Measurements from ENCODE around the gene CRCP.
"Not testable (repeated sequence)": the region's sequence is repeated elsewhere in the genome, so short reads cannot be mapped to it uniquely, and the experiment has no call there.

Gene CRCP

DNA sequence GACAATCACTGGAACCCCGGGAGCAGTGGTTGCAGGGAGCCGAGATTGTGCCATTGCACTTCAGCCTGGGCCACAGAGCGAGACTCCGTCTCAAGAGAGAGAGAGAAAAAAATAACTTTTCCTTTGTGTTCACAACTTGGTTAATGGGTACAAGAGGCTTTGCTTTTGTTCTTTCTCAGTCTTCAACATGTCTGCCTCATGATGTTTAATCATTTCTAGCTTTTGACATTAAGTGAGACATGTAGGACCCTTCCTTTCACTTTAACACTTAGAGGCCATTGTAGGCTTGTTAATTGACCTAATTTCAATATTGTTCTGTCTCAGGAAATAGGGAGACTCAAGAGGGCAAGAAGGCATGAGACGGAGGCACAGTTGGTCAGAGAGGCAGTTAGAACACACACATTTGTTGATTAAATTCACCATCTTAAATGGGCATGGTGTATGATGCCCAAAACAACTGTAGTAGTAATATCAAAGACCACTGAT, 9.3 kb upstream of the CRCP start:
- DNase-seq (ENCODE audit: low read depth, low spot score) = no peak

DNA sequence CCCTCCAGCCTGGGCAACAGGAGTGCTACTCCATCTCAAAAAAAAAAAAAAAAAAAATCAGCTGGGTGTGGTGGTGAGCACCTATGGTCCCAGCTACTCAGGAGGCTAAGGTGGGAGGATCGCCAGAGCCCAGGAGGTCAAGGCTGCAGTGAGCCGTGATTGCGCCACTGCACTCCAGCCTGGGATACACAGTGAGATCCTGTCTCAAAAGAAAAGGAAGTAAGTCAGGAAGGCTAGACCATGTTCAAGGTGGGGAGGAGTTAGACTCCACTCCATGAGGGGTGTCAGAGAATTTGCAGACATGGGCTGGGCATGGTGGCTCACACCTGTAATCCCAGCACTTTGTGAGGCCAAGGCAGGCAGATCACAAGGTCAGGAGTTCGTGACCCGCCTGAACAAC, 6.2 kb upstream of the CRCP start:
- DNase-seq (ENCODE audit: low read depth, low spot score) = not testable (repeated sequence)

DNA sequence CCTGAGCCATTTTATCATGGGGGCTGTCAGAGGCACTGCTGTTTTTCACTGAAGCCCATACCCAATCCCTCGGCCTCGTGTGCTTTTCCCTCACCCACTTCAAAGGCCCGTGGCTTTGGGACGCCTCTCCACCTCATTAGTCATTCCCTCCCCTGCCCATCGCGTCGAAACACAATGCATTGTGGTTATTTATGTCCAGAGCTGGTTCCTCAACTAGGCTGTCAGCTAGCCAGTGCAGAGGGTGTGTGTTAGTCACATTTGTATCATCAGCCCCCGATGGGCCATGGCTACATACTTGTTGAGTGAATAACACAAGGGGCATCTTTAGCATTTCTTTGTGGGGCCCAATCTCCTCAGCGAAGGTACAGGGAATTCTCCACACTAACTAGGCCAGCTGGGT, 3.8 kb upstream of the CRCP start:
- DNase-seq (ENCODE audit: low read depth, low spot score) = no peak

DNA sequence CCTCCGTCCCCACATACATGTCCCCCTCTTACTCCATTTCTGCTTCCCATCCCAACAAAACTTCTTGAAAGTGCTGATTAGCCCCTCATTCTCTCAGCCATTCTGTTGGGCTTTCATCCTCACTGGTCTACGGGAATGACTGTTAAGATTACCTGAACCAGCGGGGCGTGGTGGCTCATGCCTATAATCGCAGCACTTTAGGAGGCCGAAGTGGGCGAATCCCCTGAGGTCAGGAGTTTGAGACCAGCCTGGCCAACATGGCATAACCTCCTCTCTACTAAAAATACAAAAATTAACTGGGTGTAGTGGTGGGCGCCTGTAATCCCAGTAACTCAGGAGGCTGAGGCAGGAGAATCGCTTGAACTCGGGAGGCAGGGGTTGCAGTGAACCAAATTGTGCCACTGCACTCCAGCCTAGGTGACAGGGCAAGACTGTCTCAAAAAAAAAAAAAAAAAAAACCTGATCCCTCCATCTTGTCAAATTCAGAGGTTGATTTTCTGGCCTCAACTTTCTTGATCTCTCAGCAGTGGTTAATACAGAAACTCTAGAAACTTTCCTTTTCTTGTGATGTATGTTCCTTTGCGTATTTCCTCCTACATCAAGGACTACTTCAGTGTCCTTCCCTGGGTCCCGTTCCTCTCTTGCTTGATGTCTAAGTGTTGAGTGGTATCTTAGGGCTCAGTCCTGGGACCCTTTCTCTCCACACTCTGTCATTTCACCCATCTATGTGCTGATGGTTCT, 2.2 kb downstream of the CRCP start:
- not testable (repeated sequence) for DNase-seq (ENCODE audit: low read depth, low spot score)

DNA sequence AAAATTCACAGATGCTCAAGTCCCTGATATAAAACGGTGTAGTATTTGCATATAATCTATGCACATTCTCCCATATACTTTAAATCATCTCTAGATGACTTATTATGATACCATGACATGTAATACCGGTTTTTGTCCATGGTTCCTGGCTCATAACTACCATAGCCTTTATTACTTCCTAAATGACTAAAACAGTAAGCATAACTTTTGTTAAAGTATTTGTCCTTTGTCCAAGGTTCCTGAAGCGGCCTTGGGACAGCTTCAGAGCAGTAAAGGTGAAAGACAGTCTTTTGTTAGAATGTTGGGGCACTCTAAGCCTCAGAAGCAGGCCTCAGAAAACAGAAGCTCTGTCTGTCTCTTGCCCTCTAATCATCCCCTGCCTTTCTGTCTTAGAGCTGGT, 4.0 kb downstream of the CRCP start:
- no peak for DNase-seq (ENCODE audit: low read depth, low spot score)

DNA sequence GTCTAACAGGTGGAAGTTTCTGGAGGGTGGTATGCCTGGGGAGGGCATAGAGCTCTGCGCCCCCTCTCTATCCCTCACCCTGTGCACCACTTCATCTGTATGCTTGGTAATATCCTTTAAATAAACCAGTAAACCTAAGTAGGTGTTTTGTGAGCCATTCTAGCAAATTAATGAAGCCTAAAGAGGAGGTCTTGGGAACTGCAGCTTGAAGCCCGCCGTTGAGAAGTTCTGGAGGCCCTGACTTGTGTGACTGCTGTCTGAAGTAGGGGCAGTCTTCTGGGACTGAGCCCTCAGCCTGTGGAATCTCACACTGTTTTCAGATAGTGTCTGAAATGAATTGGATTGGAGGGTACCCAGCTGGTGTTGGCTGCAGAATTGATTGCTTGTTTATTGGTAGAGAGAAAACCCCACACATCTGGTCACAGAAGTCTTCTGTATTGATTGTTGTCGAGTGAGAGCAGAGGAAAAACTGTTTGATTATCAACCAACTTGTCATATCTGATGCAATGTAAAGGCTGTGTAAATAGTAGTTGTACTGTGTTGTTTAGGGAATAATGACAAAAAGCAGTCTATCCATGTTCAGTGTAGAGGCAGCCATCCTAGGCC, 4.7 kb downstream of the CRCP start:
- no peak for DNase-seq (ENCODE audit: low read depth, low spot score)

DNA sequence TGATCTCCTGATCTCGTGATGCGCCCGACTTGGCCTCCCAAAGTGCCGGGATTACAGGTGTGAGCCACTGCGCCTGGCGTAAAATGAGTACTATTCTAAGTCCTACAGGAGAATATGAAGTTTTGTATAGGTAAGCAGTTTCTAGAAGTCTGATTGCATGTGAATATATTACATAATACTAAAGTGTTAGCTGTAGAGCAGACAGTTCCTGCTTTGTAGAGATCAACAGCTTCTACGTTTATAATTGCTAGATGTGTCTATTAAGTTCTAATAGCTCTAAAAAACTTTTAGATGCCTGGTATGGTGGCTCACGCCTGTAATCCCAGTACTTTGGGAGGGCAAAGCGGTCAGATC, 8.5 kb downstream of the CRCP start:
- DNase-seq (ENCODE audit: low read depth, low spot score) = no peak

DNA sequence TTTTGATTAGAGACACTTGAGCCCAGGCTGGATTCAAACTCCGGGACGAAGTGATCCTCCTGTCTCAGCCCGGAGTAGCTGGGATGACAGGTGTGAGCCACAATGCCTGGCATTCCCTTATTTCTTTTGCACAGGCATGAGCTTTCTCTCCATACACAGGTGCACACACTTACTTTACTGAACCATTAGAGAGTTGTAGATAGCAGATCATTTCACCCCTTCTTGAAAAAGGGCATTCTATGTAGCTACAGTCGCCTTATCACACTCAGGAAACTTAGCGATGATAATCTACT, 9.9 kb downstream of the CRCP start:
- not testable (repeated sequence) for DNase-seq (ENCODE audit: low read depth, low spot score)

DNA sequence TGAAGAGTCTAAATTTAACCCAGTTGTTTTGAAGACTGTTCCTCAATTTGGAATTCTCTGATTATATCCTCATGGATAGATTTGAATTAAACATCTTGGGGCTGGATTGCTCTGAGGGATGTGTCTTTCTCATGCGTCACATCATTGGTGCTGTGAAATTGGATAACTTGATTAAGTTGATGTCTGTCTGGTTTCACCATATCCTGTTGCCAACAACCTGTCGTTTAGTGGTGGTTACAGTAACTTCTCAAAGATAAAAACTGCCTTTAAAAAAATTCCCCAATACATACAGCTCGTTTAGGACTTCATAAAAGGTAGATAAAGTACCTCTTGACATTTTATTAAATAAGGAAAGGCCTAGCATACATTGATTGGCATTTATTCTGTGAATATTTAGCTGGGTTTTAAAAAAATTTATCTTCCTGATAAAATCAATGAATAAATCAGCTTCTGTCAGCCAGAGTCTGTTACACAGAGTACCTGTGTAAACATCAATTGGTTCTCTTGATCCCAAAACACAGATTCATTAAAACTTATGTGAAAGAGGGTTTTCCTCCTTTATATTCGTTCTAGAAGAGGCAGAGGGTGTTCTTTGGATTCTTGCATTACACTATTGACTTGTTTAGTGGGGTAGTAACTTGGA, 10.5 kb downstream of the CRCP start:
- no peak for DNase-seq (ENCODE audit: low read depth, low spot score)

DNA sequence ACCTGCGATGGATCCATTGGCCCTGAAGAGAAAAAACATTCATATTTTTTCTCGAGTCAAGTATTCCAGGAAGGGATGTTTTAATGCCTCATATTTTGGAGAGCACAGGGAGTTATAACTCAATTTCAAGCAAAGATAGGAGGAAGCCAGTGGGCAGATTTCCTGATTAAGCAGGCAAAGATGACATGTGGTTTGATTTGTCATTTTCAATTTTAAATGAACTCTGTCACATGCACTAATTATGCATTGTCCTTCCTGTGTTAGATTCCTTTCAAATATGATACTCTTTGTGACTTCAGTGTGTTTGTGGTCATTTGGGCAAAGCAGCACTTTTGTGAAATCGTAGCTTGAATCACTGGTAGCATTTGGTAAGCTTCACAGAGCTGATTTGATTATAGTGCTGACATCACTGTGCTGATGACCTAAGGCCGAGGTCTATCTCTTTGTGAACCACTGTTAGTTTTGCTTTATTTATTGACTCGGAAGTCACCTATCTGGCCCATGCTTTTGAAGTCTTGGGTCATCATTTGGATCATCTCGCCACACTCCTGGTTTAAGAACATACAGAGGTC, 11.2 kb downstream of the CRCP start:
- DNase-seq (ENCODE audit: low read depth, low spot score) = not testable (repeated sequence)

DNA sequence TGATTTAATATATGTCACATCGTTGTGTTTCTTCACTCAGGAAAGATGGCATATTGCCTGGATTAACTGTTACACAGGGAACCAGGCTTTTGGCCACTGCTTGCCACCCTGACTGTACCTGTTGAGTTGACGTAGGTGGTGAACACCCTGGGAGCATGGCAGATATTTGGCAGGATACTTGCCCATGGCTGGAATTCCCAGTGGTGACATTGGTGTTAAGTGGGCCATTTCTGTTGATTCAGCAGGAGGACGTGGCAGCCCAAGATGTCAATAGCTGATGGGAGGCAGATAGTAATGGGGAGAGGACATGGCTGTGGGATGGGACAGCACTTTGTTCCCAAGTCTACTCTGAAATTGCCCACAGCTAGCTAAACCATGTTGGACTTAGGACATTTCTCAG, 12.5 kb downstream of the CRCP start:
- not testable (repeated sequence) for DNase-seq (ENCODE audit: low read depth, low spot score)

DNA sequence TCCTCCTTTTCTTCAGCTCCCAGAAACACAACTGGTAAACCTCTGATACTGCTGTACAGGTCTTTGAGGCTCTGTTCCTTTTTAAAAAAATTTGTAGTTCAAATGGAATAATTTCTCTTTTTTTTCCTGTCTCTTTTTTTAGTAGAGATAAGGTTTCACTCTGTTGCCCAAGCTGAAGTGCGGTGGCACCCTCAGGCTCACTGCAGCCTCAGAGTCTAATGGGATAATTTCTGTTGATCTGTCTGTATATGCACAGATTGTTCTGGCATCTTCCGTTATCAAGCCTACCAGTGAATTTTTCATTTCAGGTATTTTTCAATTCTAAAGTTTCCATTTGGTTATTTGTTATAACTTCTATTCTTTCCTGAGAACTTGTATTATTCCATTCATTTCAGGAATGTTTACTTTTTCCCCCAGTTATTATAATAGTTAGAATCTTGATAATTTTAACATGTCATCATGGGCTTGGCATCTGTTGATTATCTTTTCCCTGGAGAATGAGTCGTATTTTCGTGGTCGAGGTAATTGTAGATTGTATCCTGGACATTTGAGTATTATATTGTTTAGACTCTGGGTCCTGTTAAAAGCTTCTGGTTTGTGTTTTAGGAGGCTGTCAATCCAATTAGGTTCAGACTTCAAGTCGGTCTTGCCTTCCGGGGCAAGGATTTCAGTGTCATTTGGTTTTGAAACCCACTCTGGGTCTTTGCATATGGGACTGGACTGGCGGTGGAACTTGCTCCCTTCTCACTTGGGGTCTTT, 24.5 kb downstream of the CRCP start:
- DNase-seq (ENCODE audit: low read depth, low spot score) = no peak

DNA sequence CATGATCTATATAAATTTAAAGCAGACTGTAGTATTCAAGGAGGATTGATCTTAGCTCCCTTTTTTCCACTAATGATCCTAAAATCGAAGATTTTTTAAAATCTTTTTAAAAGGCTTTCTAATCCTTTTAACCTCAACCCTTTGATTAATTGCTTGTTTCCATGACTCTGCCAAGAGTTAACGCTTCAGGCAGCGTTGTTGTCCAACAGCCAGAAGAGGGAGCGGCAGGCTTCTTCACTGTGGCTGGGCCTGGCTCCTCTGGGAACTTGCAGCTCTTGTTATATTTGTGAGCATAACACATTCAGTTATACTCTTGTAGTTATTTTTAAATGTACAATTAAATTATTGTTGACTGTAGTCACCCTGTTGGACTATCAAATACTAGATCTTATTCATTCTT, 26.3 kb downstream of the CRCP start:
- no peak for DNase-seq (ENCODE audit: low read depth, low spot score)

DNA sequence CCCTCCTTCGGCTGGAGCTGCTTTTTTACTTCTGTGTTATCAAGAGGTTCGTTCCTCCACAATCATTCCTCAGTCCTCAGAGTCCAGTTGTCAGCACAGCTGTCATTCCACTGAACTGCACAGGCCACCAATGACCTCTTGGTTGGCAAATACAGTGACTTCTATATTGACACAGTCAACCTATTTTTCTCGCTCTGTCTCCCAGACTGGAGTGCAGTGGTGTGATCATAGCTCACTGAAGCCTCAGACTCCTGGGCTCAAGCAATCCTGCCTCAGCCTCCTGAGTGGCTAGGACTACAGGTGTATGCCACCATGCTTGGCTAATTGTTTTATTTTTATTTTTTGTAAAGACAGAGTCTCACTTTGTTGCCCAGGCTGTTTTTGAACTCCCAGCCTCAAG, 27.7 kb downstream of the CRCP start:
- no peak for DNase-seq (ENCODE audit: low read depth, low spot score)

DNA sequence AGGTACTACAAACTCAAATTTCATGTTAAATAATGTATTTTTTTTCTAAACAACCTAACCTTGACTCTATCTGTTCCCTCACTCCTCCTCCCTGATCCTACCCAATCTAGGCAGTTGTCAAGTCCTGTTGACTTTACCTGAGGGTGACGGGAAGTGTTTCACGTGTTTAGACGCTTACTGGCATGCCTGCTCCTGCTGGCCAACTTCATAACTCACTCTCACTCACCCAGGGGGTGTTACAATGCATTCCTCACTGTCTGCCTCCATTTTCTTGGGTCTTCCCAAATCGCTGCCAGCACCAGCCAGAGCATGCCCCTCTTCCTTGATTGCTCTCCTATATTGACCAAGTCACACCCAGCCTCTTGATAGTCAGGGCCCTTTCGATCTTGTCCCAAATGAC, 28.3 kb downstream of the CRCP start:
- no peak for DNase-seq (ENCODE audit: low read depth, low spot score)

DNA sequence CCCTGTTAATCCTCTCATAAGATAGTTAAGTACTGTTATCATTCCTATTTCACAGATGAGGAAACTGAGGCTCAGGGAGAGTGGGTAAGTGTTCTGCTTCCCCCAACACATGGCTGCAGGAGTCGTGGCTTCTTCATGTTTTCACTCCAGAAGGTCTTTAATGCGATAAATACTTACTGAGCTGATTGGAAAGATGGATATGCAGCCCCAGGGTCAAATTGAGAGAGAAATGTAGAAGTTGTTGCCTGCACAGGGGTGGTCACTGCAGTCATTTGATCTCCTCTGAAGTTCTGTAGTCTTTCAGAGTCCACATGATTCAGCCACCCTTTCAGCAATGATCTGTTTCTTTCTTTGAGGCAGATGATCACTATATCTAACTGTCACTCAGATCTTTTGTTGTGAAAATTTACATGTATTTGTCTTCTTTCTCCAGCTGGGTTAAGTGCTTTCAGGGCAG, 29.3 kb downstream of the CRCP start:
- DNase-seq (ENCODE audit: low read depth, low spot score) = no peak

DNA sequence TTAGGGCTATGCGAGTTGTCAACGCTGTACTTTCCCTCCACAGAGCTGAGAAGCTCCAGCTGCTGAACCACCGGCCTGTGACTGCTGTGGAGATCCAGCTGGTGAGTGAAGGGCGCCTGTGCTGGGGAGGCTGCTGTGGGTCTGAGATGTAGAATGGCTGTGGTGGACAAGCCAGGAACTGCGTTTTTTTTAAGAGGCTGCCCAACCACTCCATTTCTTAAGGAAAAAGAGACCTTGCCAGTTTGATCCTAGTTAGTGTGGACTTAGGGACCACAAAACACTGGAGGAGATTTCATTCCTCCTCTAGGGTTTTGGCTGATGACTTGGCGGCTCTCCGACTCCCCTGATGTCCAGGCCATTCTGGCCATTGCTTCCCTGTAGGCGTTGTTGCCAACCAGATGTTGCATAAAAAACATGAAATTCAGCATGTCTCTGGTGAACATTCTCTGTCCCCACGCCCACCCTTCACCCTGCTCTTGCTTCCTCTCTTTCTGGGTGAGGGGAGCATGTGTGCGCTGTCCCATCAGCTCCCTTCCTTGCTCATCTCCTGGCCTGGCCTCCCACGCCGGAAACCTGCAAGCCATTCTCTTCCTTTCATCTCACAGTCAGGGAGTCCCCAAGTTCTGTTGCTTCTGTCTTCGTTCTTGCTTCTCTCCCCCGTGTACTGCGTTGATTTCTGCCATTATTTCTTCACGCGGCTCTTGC, 30.9 kb downstream of the CRCP start:
- no peak for DNase-seq (ENCODE audit: low read depth, low spot score)

DNA sequence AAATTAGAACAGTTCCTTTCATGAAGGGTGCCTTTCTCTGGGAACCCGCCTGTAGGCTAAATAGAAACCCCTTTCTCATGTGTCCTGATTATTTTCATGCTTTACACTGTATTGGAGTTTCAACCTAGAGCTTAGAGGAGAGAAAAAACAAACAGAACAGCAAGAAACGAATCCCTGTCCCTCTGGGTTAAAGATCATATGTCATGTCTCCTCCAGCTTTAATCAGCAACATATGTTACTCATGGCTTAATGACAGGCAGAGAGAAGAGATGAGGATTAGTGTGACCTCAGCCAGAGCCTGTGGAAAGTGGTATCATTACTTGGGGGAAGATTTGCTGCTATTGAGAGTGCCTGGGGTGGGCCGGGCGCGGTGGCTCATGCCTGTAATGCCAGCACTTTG, 32.1 kb downstream of the CRCP start:
- DNase-seq (ENCODE audit: low read depth, low spot score) = no peak

DNA sequence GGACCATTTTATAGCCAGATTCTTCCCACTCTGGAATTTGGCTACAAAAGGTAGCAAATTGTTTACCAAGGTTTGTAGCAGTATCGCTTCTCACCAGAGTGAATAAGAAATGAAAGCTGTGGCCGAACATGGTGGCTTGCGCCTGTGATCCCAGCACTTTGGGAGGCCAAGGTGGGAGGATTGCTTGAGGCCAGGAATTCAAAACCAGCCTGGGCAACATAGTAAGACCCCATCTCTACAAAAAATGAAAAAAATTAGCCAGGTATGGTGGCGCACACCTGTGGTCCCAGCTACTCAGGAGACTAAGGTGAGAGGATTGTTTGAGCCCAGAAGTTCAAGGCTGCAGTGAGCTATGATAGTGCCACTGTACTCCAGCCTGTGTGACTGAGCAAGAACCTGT, 33.0 kb downstream of the CRCP start:
- DNase-seq (ENCODE audit: low read depth, low spot score) = not testable (repeated sequence)

DNA sequence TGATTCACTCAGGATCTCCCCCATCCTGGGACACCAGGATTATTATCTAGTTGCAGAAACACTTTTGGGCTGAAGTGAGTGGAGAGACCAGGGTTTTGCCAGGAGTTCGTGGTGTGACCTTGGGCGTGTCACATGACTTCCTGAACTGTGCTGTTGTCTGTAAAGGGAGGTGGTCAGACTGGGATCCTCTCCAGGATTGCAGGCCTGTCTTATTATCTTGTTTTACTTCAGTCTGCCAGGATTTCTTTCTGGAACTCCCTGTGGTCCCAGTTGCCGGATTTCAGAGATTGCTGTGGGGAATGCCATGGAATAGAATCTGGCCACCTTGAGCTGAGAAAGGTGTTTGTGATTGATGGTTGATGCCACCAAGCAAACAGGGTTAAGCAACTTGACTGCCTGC, 35.8 kb downstream of the CRCP start:
- no peak for DNase-seq (ENCODE audit: low read depth, low spot score)

DNA sequence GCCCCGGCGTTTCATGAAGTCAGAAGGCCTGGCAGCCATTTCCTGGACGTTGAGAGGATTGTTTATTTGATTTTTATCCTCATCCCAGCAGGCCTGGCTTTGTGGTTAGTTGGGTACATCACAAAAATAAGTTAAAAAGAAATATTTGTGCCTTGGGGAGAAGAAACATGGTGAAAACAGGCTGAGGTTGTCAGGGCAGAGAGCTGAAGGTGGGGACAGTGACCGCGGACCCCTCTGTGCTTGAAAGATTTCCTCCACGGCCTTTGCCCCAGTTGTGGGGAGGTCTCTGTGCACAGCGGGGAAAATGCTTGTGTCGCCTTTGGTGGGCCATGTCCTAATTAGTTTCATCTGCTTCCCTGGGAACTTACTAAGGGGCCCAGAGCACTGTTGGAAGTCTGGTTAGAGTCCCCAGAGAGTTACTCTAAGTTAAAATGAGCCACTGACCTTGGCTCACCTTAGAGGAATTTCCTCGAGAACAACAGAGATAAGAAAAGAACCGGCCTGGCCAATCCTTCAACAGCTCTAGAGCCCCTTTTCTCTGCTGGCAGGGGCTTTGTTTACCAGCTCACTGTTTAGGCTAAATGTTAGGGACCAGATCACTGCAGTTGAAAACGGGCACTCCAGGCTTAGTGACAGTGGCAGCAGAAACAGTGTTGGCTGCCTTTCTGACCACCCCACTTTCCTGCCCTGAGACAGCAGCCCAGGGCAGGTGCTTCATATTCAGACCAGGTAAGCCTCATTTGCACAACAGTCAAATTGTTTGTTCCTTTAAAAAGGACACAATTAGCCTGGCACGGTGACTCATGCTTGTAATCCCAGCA, 37.9 kb downstream of the CRCP start:
- peak; percentile 56 for DNase-seq (ENCODE audit: low read depth, low spot score)

All from iPS DF 19.7 (cell line).